Aorta (tissue), 5 donors: ENCODE measurements around the gene C5orf63. TPM values are rescaled to one million over a fixed set of nuclear protein-coding genes. Genes with fewer than 3 reads are reported as not detected.

Source experiments
- ATAC-seq: fragments of 200-7000 bp; cut with Tn5 transposase; one replicate; pipeline ENCODE4 v1.9.1; 2022; ENCODE audit warnings: moderate library complexity; ENCODE audit not compliant: low FRiP score
- DNase-seq, 2 donors: peaks; one replicate each; pipeline ENCODE4 v3.0.0-alpha.2; 2020
- H3K27ac ChIP-seq, 2 donors: one replicate each; pipeline ENCODE4 v1.5.1; 2013; ENCODE audit warnings: low read length in 2 of 2, mild to moderate bottlenecking in 2 of 2, moderate library complexity in 2 of 2, control low read depth in 1 of 2, inconsistent platforms in 1 of 2, low read depth in 1 of 2
- H3K27me3 ChIP-seq, 2 donors: one replicate each; pipeline ENCODE4 v1.6.1; 2013; ENCODE audit warnings: control low read depth in 1 of 2, low read length in 1 of 2, mild to moderate bottlenecking in 1 of 2, moderate library complexity in 1 of 2; ENCODE audit not compliant: insufficient read depth in 2 of 2, control insufficient read depth in 1 of 2
- H3K36me3 ChIP-seq, 2 donors: one replicate each; pipeline ENCODE4 v1.6.1; 2013; ENCODE audit warnings: control low read depth in 1 of 2, low read length in 1 of 2, mild to moderate bottlenecking in 1 of 2; ENCODE audit not compliant: insufficient read depth in 2 of 2, control insufficient read depth in 1 of 2
- H3K4me1 ChIP-seq, 2 donors: one replicate each; pipeline ENCODE4 v1.6.1; 2013; ENCODE audit warnings: low read length in 2 of 2, control low read depth in 1 of 2, mild to moderate bottlenecking in 1 of 2, moderate library complexity in 1 of 2; ENCODE audit not compliant: insufficient read depth in 2 of 2, control insufficient read depth in 1 of 2
- H3K4me3 ChIP-seq, 2 donors: one replicate each; pipeline ENCODE4 v1.5.1; 2013; ENCODE audit warnings: low read length in 2 of 2, control low read depth in 1 of 2, mild to moderate bottlenecking in 1 of 2
- H3K9me3 ChIP-seq: one replicate; pipeline ENCODE4 v1.6.1; 2013; ENCODE audit warnings: mild to moderate bottlenecking, low read length; ENCODE audit not compliant: control insufficient read depth
- WGBS, 2 donors: extraction: QIAGEN DNeasy Blood & Tissue Kit; methylation state at CpG; one replicate each; pipeline ENCODE4 v1.1.7; 2013; 5-methylcytosine and 5-hydroxymethylcytosine counted together
- intact Hi-C, 2 donors: fragments of 100-400 bp; cut with DNase I; formaldehyde crosslinking; loops; one replicate each; pipeline versions ENCODE4 v1.14.2 to v1.15.0; 2022
- polyA plus RNA-seq, 2 donors: library from polyadenylated mRNA; stranded (reverse); fragments of 200-250 nt; gene quantifications; one replicate each; pipeline ENCODE4 v1.2.3, GENCODE V29; 2013
- total RNA-seq, 2 donors: library from RNA; stranded (reverse); fragmentation: NEBNext Ultra II Directional; extraction: Animal tissue kit (Norgen Biotek cat#: 25700); gene quantifications; one replicate each; pipeline ENCODE4 v1.2.1, GENCODE V29; 2021
- donor health status: healthy with polysubstance abuse.
- donor health status: Bipolar disorder and iron deficiency.
- donor health status: DM: no; HTN: no; CAD: no.
- donor health status: DM: no; HTN: no; CAD: no.
- donor health status: DM: yes; HTN: yes; CAD: no.

The C5orf63 gene
- total and polyA plus RNA-seq, 4 donors, result 3.1 to 7.3 (median 5.2) TPM

GRCh38 chr5:127096328-127096993 lies 23.2 kb upstream of the C5orf63 start:
- Histone ChIP-seq H3K4me3 (no peak overlapping the region), H3K9me3 (no peaks in the 10 kb centered on the region), H3K36me3 (no peaks in the 10 kb centered on the region), H3K4me1 (no peaks in the 10 kb centered on the region), H3K27me3 (no peaks in the 10 kb centered on the region), H3K27ac (no peak overlapping the region)
- intact Hi-C loops, result no loop called here
- WGBS, 2 donors, result 80 to 84% methylated on average over 9 of the region's 9 CpGs
- ATAC-seq (no peak), DNase-seq (no peak)

GRCh38 chr5:127094161-127094814 lies 21.0 kb upstream of the C5orf63 start:
- H3K9me3 ChIP-seq, result no peaks in the 10 kb centered on the region
- H3K27ac ChIP-seq, result no peak overlapping the region
- intact Hi-C loops, result no loop called here
- no peak overlapping the region for H3K4me3 ChIP-seq
- no peaks in the 10 kb centered on the region for H3K27me3 ChIP-seq
- ATAC-seq (no peak), DNase-seq (no peak)
- H3K4me1 ChIP-seq, result no peaks in the 10 kb centered on the region
- H3K36me3 ChIP-seq, result no peaks in the 10 kb centered on the region
- 85 to 93% methylated on average over 2 of the region's 2 CpGs for WGBS, 2 donors

- Histone ChIP-seq H3K27me3 (no peaks in the 10 kb centered on the region), H3K4me1 (no peaks in the 10 kb centered on the region), H3K9me3 (no peaks in the 10 kb centered on the region), H3K36me3 (no peaks in the 10 kb centered on the region), H3K27ac (no peak overlapping the region), H3K4me3 (no peak overlapping the region)
- intact Hi-C loops, result no loop called here
- 70 to 85% methylated on average over 3 of the region's 3 CpGs for WGBS, 2 donors
- DNase-seq, result no peak
- no peak for ATAC-seq
Observed at GRCh38 chr5:127092690-127093089, 19.4 kb upstream of the C5orf63 start.

GRCh38 chr5:127089191-127089590 lies 15.9 kb upstream of the C5orf63 start:
- Histone ChIP-seq H3K4me1 (no peaks in the 10 kb centered on the region), H3K27ac (no peak overlapping the region), H3K36me3 (no peaks in the 10 kb centered on the region), H3K27me3 (no peaks in the 10 kb centered on the region), H3K9me3 (no peaks in the 10 kb centered on the region), H3K4me3 (no peak overlapping the region)
- intact Hi-C loops, result no loop called here
- ATAC-seq, result no peak
- no peak for DNase-seq

GRCh38 chr5:127088251-127088650 lies 14.9 kb upstream of the C5orf63 start:
- no peak for ATAC-seq

GRCh38 chr5:127086589-127086988 lies 13.3 kb upstream of the C5orf63 start:
- WGBS, 2 donors, result 87 to 90% methylated on average over 2 of the region's 2 CpGs
- no peaks in the 10 kb centered on the region for H3K36me3 ChIP-seq
- H3K27ac ChIP-seq, result no peak overlapping the region
- DNase-seq (no peak), ATAC-seq (no peak)
- no peaks in the 10 kb centered on the region for H3K27me3 ChIP-seq
- no peak overlapping the region for H3K4me3 ChIP-seq
- no peaks in the 10 kb centered on the region for H3K4me1 ChIP-seq
- no peaks in the 10 kb centered on the region for H3K9me3 ChIP-seq
- intact Hi-C loops, result no loop called here

More at GRCh38 chr5:127088251-127088650, 14.9 kb upstream of the C5orf63 start:
- DNase-seq, result no peak
- no peaks in the 10 kb centered on the region for H3K36me3 ChIP-seq
- H3K27me3 ChIP-seq, result no peaks in the 10 kb centered on the region
- WGBS, 2 donors, result 76 to 77% methylated on average over 1 of the region's 1 CpG
- H3K4me1 ChIP-seq, result no peaks in the 10 kb centered on the region
- no peaks in the 10 kb centered on the region for H3K9me3 ChIP-seq
- H3K27ac ChIP-seq, result no peak overlapping the region
- intact Hi-C loops, result no loop called here
- no peak overlapping the region for H3K4me3 ChIP-seq

- no peak for DNase-seq
- ATAC-seq, result no peak
- H3K36me3 ChIP-seq, result no peaks in the 10 kb centered on the region
- H3K27me3 ChIP-seq, result no peaks in the 10 kb centered on the region
- intact Hi-C loops, result no loop called here
- H3K27ac ChIP-seq, result no peak overlapping the region
- 82 to 83% methylated on average over 5 of the region's 5 CpGs for WGBS, 2 donors
- no peaks in the 10 kb centered on the region for H3K4me1 ChIP-seq
- H3K9me3 ChIP-seq, result no peaks in the 10 kb centered on the region
- H3K4me3 ChIP-seq, result no peak overlapping the region
Observed at GRCh38 chr5:127085796-127086195, 12.5 kb upstream of the C5orf63 start.

- intact Hi-C loops, result no loop called here
- no peaks in the 10 kb centered on the region for H3K4me1 ChIP-seq
- no peak for DNase-seq
- ATAC-seq, result no peak
- 81 to 89% methylated on average over 2 of the region's 2 CpGs for WGBS, 2 donors
- H3K27ac ChIP-seq, result no peak overlapping the region
- no peaks in the 10 kb centered on the region for H3K9me3 ChIP-seq
- H3K36me3 ChIP-seq, result no peaks in the 10 kb centered on the region
- no peaks in the 10 kb centered on the region for H3K27me3 ChIP-seq
- no peak overlapping the region for H3K4me3 ChIP-seq
Observed at GRCh38 chr5:127085371-127085770, 12.1 kb upstream of the C5orf63 start.

- no peak for ATAC-seq
- H3K36me3 ChIP-seq, result no peaks in the 10 kb centered on the region
- no peaks in the 10 kb centered on the region for H3K9me3 ChIP-seq
- 95% methylated on average over 3 of the region's 3 CpGs for WGBS, 2 donors
- H3K4me3 ChIP-seq, result no peak overlapping the region
- H3K27ac ChIP-seq, result no peak overlapping the region
- intact Hi-C loops, result no loop called here
- DNase-seq, result no peak
- no peaks in the 10 kb centered on the region for H3K27me3 ChIP-seq
- H3K4me1 ChIP-seq, result no peaks in the 10 kb centered on the region
Observed at GRCh38 chr5:127084656-127085055, 11.4 kb upstream of the C5orf63 start.
